Measurements from ENCODE around the gene TOR1AIP2. TPM values are rescaled to one million over a fixed set of nuclear protein-coding genes. Genes with fewer than 3 reads are reported as not detected.
A peak's percentile ranks its signal among the peaks of the same experiment; 100 is the strongest.

The TOR1AIP2 gene
- total and polyA plus RNA-seq, 2 of the 13 experiments (the other 11 are each of a cell fraction or from before 2014, with no cell fraction given): 35.2 to 65.8 TPM

GRCh38 chr1:179875596-179876299, 1.9 kb downstream of the TOR1AIP2 start:
- TF ChIP-seq ADNP (CRISPR knock-in tag; IDR thresholded peaks at IDR 0.05) (no peak), ZFX (CRISPR knock-in tag; IDR thresholded peaks at IDR 0.05; ENCODE audit: low read depth) (no peak), ELF4 (CRISPR knock-in tag; IDR thresholded peaks at IDR 0.05; ENCODE audit: borderline replicate concordance) (no peak), MBD4 (IDR thresholded peaks at IDR 0.05; ENCODE audit: borderline replicate concordance, low read length) (0 out of 2 replicates have a peak, but pooled peaks have one; percentile 9), ZBTB1 (CRISPR knock-in tag; IDR thresholded peaks at IDR 0.05; ENCODE audit: borderline replicate concordance) (no peak), HES4 (CRISPR knock-in tag; IDR thresholded peaks at IDR 0.05; ENCODE audit: borderline replicate concordance) (no peak), ZNF607 (CRISPR knock-in tag; IDR thresholded peaks at IDR 0.05; ENCODE audit: borderline replicate concordance) (no peak), TCF7 (IDR thresholded peaks at IDR 0.05; ENCODE audit: low read depth) (peak; percentile 5; the same call in 1 of the 2 replicates)
- TF ChIP-seq, protein P1, sequence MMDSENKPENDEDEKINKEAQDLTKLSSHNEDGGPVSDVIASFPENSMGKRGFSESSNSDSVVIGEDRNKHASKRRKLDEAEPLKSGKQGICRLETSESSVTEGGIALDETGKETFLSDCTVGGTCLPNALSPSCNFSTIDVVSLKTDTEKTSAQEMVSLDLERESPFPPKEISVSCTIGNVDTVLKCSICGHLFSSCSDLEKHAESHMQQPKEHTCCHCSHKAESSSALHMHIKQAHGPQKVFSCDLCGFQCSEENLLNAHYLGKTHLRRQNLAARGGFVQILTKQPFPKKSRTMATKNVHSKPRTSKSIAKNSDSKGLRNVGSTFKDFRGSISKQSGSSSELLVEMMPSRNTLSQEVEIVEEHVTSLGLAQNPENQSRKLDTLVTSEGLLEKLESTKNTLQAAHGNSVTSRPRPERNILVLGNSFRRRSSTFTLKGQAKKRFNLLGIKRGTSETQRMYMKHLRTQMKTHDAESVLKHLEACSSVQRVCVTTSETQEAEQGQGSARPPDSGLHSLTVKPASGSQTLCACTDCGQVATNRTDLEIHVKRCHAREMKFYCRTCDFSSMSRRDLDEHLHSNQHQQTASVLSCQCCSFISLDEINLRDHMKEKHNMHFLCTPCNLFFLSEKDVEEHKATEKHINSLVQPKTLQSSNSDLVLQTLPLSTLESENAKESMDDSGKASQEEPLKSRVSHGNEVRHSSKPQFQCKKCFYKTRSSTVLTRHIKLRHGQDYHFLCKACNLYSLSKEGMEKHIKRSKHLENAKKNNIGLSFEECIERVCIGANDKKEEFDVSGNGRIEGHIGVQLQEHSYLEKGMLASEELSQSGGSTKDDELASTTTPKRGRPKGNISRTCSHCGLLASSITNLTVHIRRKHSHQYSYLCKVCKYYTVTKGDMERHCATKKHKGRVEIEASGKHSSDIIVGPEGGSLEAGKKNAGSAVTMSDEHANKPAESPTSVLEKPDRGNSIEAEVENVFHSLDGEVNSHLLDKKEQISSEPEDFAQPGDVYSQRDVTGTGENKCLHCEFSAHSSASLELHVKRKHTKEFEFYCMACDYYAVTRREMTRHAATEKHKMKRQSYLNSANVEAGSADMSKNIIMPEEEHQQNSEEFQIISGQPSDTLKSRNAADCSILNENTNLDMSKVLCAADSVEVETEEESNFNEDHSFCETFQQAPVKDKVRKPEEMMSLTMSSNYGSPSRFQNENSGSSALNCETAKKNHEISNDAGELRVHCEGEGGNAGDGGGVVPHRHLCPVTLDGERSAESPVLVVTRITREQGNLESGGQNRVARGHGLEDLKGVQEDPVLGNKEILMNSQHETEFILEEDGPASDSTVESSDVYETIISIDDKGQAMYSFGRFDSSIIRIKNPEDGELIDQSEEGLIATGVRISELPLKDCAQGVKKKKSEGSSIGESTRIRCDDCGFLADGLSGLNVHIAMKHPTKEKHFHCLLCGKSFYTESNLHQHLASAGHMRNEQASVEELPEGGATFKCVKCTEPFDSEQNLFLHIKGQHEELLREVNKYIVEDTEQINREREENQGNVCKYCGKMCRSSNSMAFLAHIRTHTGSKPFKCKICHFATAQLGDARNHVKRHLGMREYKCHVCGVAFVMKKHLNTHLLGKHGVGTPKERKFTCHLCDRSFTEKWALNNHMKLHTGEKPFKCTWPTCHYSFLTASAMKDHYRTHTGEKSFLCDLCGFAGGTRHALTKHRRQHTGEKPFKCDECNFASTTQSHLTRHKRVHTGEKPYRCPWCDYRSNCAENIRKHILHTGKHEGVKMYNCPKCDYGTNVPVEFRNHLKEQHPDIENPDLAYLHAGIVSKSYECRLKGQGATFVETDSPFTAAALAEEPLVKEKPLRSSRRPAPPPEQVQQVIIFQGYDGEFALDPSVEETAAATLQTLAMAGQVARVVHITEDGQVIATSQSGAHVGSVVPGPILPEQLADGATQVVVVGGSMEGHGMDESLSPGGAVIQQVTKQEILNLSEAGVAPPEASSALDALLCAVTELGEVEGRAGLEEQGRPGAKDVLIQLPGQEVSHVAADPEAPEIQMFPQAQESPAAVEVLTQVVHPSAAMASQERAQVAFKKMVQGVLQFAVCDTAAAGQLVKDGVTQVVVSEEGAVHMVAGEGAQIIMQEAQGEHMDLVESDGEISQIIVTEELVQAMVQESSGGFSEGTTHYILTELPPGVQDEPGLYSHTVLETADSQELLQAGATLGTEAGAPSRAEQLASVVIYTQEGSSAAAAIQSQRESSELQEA (CRISPR knock-in tag; IDR thresholded peaks at IDR 0.05; ENCODE audit: not compliant biosample characterization): no peak
- peak overlapping the region; percentile 49 for H3K9ac ChIP-seq (ENCODE audit: insufficient read depth, low read depth, low read length)
- intact Hi-C loops (cut with micrococcal nuclease; ENCODE audit: unreplicated experiment): no loop called here
- in situ Hi-C loops (cut with HindIII; ENCODE audit: extremely low pct_ligation_motif_present, low pct_unique_long_range_greater_than_20kb): loop anchor here (10.0 kb wide), 1 partner anchor 289 kb away; no protein-coding TSS in a partner anchor
- H2AFZ ChIP-seq (ENCODE audit: low read length): no peak overlapping the region
- no peaks in the 10 kb centered on the region for H3K27me3 ChIP-seq (ENCODE audit: control insufficient read depth in 1 of 2, insufficient read depth in 2 of 2, low read length in 2 of 2)
- H3K36me3 ChIP-seq (replicated peaks in 1 of 2; ENCODE audit: control insufficient read depth in 1 of 2, insufficient read depth in 2 of 2, low read length in 2 of 2): peaks cover 3 to 16% of the 10 kb centered on the region in 2 experiments; a peak in 4 of 5 replicates
- H3K4me2 ChIP-seq (ENCODE audit: low read depth, low read length): peak overlapping the region; percentile 85
- POLR2A ChIA-PET: interaction anchor here (0.6 kb wide), 1 partner anchor 13 kb away, joined by 3 read pairs; no protein-coding TSS in a partner anchor
- FAIRE-seq (no peak), DNase-seq (ENCODE audit: low spot score) (no peak), ATAC-seq (no peak)
- peak overlapping the region; percentile 53 for H3K27ac ChIP-seq (ENCODE audit: extremely low read length, insufficient read depth, low read length)
- peaks cover 64% of the 10 kb centered on the region for H3K4me1 ChIP-seq (ENCODE audit: insufficient read depth, low read length)
- H3K79me2 ChIP-seq (ENCODE audit: insufficient read depth, low read length): peaks cover 70% of the 10 kb centered on the region
- BruUV-seq (replicated peaks): no TSS peak
- CTCF ChIA-PET (ENCODE audit: low intra/inter-chr PET ratio, low total read pairs): no interaction called here
- peak overlapping the region; percentile 75 to 96 (median 83); a peak in 5 of 6 replicates for H3K4me3 ChIP-seq (replicated peaks in 1 of 3; ENCODE audit: insufficient read depth in 1 of 3, low read depth in 2 of 3, low read length in 3 of 3)
- H3K9me3 ChIP-seq (ENCODE audit: low read length): no peaks in the 10 kb centered on the region
- peaks cover 60% of the 10 kb centered on the region for H4K20me1 ChIP-seq (ENCODE audit: insufficient read depth, low read length)
- WGBS (ENCODE audit: low lambda C conversion rate): 79% methylated on average over 4 of the region's 4 CpGs

Data from HepG2 (cell line).